ENCODE measurements around the gene ABL1.
"Not testable (repeated sequence)": the region's sequence is repeated elsewhere in the genome, so short reads cannot be mapped to it uniquely, and the experiment has no call there.

Gene ABL1

GRCh38 chr9:130905125-130905901 lies 70.3 kb downstream of the ABL1 start:
- DNase-seq = no peak

- DNase-seq = no peak
These were observed 71.1 kb downstream of the ABL1 start for GRCh38 chr9:130905902-130906734.

GRCh38 chr9:130906735-130907416 lies 71.8 kb downstream of the ABL1 start:
- DNase-seq = no peak

GRCh38 chr9:130908146-130908877 lies 73.3 kb downstream of the ABL1 start:
- DNase-seq = no peak

- no peak for DNase-seq
These were observed 73.9 kb downstream of the ABL1 start for GRCh38 chr9:130908878-130909355.

GRCh38 chr9:130910041-130910440 lies 75.0 kb downstream of the ABL1 start:
- not testable (repeated sequence) for DNase-seq

- DNase-seq = not testable (repeated sequence)
These were observed 75.6 kb downstream of the ABL1 start for GRCh38 chr9:130910670-130911069.

- DNase-seq = no peak
These were observed 76.4 kb downstream of the ABL1 start for GRCh38 chr9:130911254-130912049.

GRCh38 chr9:130912932-130913598 lies 78.0 kb downstream of the ABL1 start:
- no peak for DNase-seq

GRCh38 chr9:130913599-130914416 lies 78.8 kb downstream of the ABL1 start:
- DNase-seq = no peak

GRCh38 chr9:130914417-130915095 lies 79.5 kb downstream of the ABL1 start:
- no peak for DNase-seq

- DNase-seq = no peak
These were observed 80.0 kb downstream of the ABL1 start for GRCh38 chr9:130915096-130915447.

GRCh38 chr9:130917168-130917960 lies 82.3 kb downstream of the ABL1 start:
- no peak for DNase-seq

- no peak for DNase-seq
These were observed 83.2 kb downstream of the ABL1 start for GRCh38 chr9:130918101-130918825.

GRCh38 chr9:130918826-130919558 lies 83.9 kb downstream of the ABL1 start:
- no peak for DNase-seq

GRCh38 chr9:130919559-130920145 lies 84.6 kb downstream of the ABL1 start:
- DNase-seq = no peak

- DNase-seq = no peak
These were observed 85.2 kb downstream of the ABL1 start for GRCh38 chr9:130920233-130920632.
